GM18502 (cell line): ENCODE measurements around the gene NRAP.
A peak's percentile ranks its signal among the peaks of the same experiment; 100 is the strongest.

Experiments
- ATAC-seq: cut with Tn5 transposase; IDR thresholded peaks from one replicate; pipeline ENCODE4 v1.9.1; 2021; ENCODE audit warnings: mild to moderate bottlenecking; ENCODE audit not compliant: unreplicated experiment, poor library complexity

Gene NRAP

GRCh38 chr10:113613977-113614690, 49.7 kb downstream of the NRAP start:
- no peak for ATAC-seq

- no peak for ATAC-seq
Observed at GRCh38 chr10:113613427-113613826, 50.4 kb downstream of the NRAP start.

- no peak for ATAC-seq
Observed at GRCh38 chr10:113612154-113612553, 51.7 kb downstream of the NRAP start.

- no peak for ATAC-seq
Observed at GRCh38 chr10:113610631-113611601, 52.9 kb downstream of the NRAP start.

- ATAC-seq = no peak
Observed at GRCh38 chr10:113609704-113610108, 54.1 kb downstream of the NRAP start.

- ATAC-seq = no peak
Observed at GRCh38 chr10:113605268-113605978, 58.4 kb downstream of the NRAP start.

- no peak for ATAC-seq
Observed at GRCh38 chr10:113604572-113604971, 59.3 kb downstream of the NRAP start.

- no peak for ATAC-seq
Observed at GRCh38 chr10:113603057-113603777, 60.6 kb downstream of the NRAP start.

- no peak for ATAC-seq
Observed at GRCh38 chr10:113600569-113600968, 63.3 kb downstream of the NRAP start.

- ATAC-seq = no peak
Observed at GRCh38 chr10:113594652-113595051, 69.2 kb downstream of the NRAP start.

- ATAC-seq = no peak
Observed at GRCh38 chr10:113592380-113592779, 71.5 kb downstream of the NRAP start.

- no peak for ATAC-seq
Observed at GRCh38 chr10:113590581-113590980, 73.3 kb downstream of the NRAP start.

- no peak for ATAC-seq
Observed at GRCh38 chr10:113589201-113589770, 74.6 kb downstream of the NRAP start.

- peak; percentile 58 for ATAC-seq
Observed at GRCh38 chr10:113585949-113586348, 77.9 kb downstream of the NRAP start.

GRCh38 chr10:113583571-113583970, 80.3 kb downstream of the NRAP start:
- no peak for ATAC-seq

- ATAC-seq = no peak
Observed at GRCh38 chr10:113581092-113581491, 82.7 kb downstream of the NRAP start.

GRCh38 chr10:113578773-113579172, 85.1 kb downstream of the NRAP start:
- ATAC-seq = no peak

GRCh38 chr10:113576852-113577251, 87.0 kb downstream of the NRAP start:
- no peak for ATAC-seq

GRCh38 chr10:113573368-113573767, 90.5 kb downstream of the NRAP start:
- no peak for ATAC-seq
